Skeletal muscle tissue (tissue), 4 donors: Measurements from ENCODE around the gene NAALADL2. TPM values are rescaled to one million over a fixed set of nuclear protein-coding genes. Genes with fewer than 3 reads are reported as not detected.
A peak's percentile ranks its signal among the peaks of the same experiment; 100 is the strongest.

ENCODE experiments used
- H3K27ac ChIP-seq: one replicate; pipeline ENCODE4 v1.7.0; 2013; ENCODE audit warnings: mild to moderate bottlenecking, low read depth, low read length, inconsistent platforms
- H3K27me3 ChIP-seq, 3 donors: one replicate each; pipeline ENCODE4 v1.7.0; 2013; ENCODE audit warnings: low read length in 3 of 3; ENCODE audit not compliant: control insufficient read depth in 3 of 3, insufficient read depth in 3 of 3
- H3K36me3 ChIP-seq, 3 donors: one replicate each; pipeline ENCODE4 v1.7.0; 2013; ENCODE audit warnings: low read length in 3 of 3; ENCODE audit not compliant: control insufficient read depth in 3 of 3, insufficient read depth in 3 of 3
- H3K4me1 ChIP-seq, 3 donors: one replicate each; pipeline ENCODE4 v1.7.0; 2013; ENCODE audit warnings: low read length in 3 of 3, mild to moderate bottlenecking in 3 of 3; ENCODE audit not compliant: control insufficient read depth in 3 of 3, insufficient read depth in 3 of 3
- H3K4me3 ChIP-seq, 3 donors: one replicate each; pipeline ENCODE4 v1.7.0; 2013; ENCODE audit warnings: low read length in 3 of 3
- H3K9ac ChIP-seq, 3 donors: one replicate each; pipeline ENCODE4 v1.7.0; 2013; ENCODE audit warnings: low read length in 3 of 3, mild to moderate bottlenecking in 3 of 3, moderate library complexity in 2 of 3, low read depth in 1 of 3
- H3K9me3 ChIP-seq, 3 donors: one replicate each; pipeline ENCODE4 v1.7.0; 2013; ENCODE audit warnings: low read length in 3 of 3; ENCODE audit not compliant: control insufficient read depth in 3 of 3
- total RNA-seq: library from RNA; depleted of rRNA; stranded (reverse); fragments of >200 nt; gene quantifications from one replicate; pipeline ENCODE4 v1.2.3, GENCODE V29; 2014
- donor health status: Osteomylitis.

Gene NAALADL2
- total RNA-seq, 1 donor from 2014 or later: 17.7 TPM

- Histone ChIP-seq H3K4me3 (no peak overlapping the region), H3K4me1 (no peaks in the 10 kb centered on the region), H3K36me3 (no peaks in the 10 kb centered on the region), H3K9me3 (no peaks in the 10 kb centered on the region), H3K9ac (no peak overlapping the region), H3K27ac (no peak overlapping the region), H3K27me3 (no peaks in the 10 kb centered on the region)
These were observed 811.4 kb downstream of the NAALADL2 start for GRCh38 chr3:175670557-175670956.

- no peak overlapping the region for H3K27ac ChIP-seq
- H3K4me3 ChIP-seq: peak overlapping the region in 2 of 3 donors; percentile 41 to 49
- no peaks in the 10 kb centered on the region for H3K36me3 ChIP-seq
- H3K4me1 ChIP-seq: no peaks in the 10 kb centered on the region
- peak overlapping the region in 2 of 3 donors; percentile 9 to 13 for H3K9ac ChIP-seq
- no peaks in the 10 kb centered on the region for H3K27me3 ChIP-seq
- no peaks in the 10 kb centered on the region for H3K9me3 ChIP-seq
These were observed 813.1 kb downstream of the NAALADL2 start for GRCh38 chr3:175672119-175672689.

- no peaks in the 10 kb centered on the region for H3K9me3 ChIP-seq
- no peak overlapping the region for H3K9ac ChIP-seq
- H3K27ac ChIP-seq: no peak overlapping the region
- H3K4me1 ChIP-seq: no peaks in the 10 kb centered on the region
- no peaks in the 10 kb centered on the region for H3K36me3 ChIP-seq
- H3K27me3 ChIP-seq: no peaks in the 10 kb centered on the region
- no peak overlapping the region for H3K4me3 ChIP-seq
These were observed 820.4 kb downstream of the NAALADL2 start for GRCh38 chr3:175679568-175679967.

- H3K27me3 ChIP-seq: no peaks in the 10 kb centered on the region
- no peak overlapping the region for H3K4me3 ChIP-seq
- H3K36me3 ChIP-seq: no peaks in the 10 kb centered on the region
- H3K27ac ChIP-seq: no peak overlapping the region
- H3K4me1 ChIP-seq: no peaks in the 10 kb centered on the region
- no peak overlapping the region for H3K9ac ChIP-seq
- H3K9me3 ChIP-seq: no peaks in the 10 kb centered on the region
These were observed 833.1 kb downstream of the NAALADL2 start for GRCh38 chr3:175692256-175692655.

GRCh38 chr3:175695251-175695650 is 836.1 kb downstream of the NAALADL2 start:
- no peak overlapping the region for H3K4me3 ChIP-seq
- no peaks in the 10 kb centered on the region for H3K9me3 ChIP-seq
- no peaks in the 10 kb centered on the region for H3K4me1 ChIP-seq

GRCh38 chr3:175702956-175703355 is 843.8 kb downstream of the NAALADL2 start:
- Histone ChIP-seq H3K9ac (no peak overlapping the region), H3K9me3 (no peaks in the 10 kb centered on the region), H3K27ac (no peak overlapping the region), H3K27me3 (no peaks in the 10 kb centered on the region), H3K4me3 (no peak overlapping the region), H3K36me3 (no peaks in the 10 kb centered on the region), H3K4me1 (no peaks in the 10 kb centered on the region)

More at GRCh38 chr3:175695251-175695650, 836.1 kb downstream of the NAALADL2 start:
- Histone ChIP-seq H3K27me3 (no peaks in the 10 kb centered on the region), H3K36me3 (no peaks in the 10 kb centered on the region), H3K9ac (no peak overlapping the region), H3K27ac (no peak overlapping the region)

- no peak overlapping the region for H3K4me3 ChIP-seq
- H3K9me3 ChIP-seq: no peaks in the 10 kb centered on the region
- no peak overlapping the region for H3K9ac ChIP-seq
- no peaks in the 10 kb centered on the region for H3K27me3 ChIP-seq
- H3K36me3 ChIP-seq: no peaks in the 10 kb centered on the region
- no peak overlapping the region for H3K27ac ChIP-seq
- no peaks in the 10 kb centered on the region for H3K4me1 ChIP-seq
These were observed 845.4 kb downstream of the NAALADL2 start for GRCh38 chr3:175704366-175705055.

- Histone ChIP-seq H3K27ac (no peak overlapping the region), H3K9ac (no peak overlapping the region), H3K4me3 (no peak overlapping the region), H3K4me1 (no peaks in the 10 kb centered on the region), H3K36me3 (no peaks in the 10 kb centered on the region), H3K27me3 (no peaks in the 10 kb centered on the region), H3K9me3 (no peaks in the 10 kb centered on the region)
These were observed 854.1 kb downstream of the NAALADL2 start for GRCh38 chr3:175713268-175713667.

GRCh38 chr3:175716446-175716845 is 857.3 kb downstream of the NAALADL2 start:
- H3K9ac ChIP-seq: no peak overlapping the region
- no peak overlapping the region for H3K4me3 ChIP-seq
- no peaks in the 10 kb centered on the region for H3K27me3 ChIP-seq
- no peak overlapping the region for H3K27ac ChIP-seq
- H3K9me3 ChIP-seq: no peaks in the 10 kb centered on the region
- no peaks in the 10 kb centered on the region for H3K4me1 ChIP-seq
- no peaks in the 10 kb centered on the region for H3K36me3 ChIP-seq

- Histone ChIP-seq H3K27me3 (no peaks in the 10 kb centered on the region), H3K4me1 (no peaks in the 10 kb centered on the region), H3K9me3 (no peaks in the 10 kb centered on the region), H3K9ac (no peak overlapping the region), H3K36me3 (no peaks in the 10 kb centered on the region), H3K27ac (no peak overlapping the region), H3K4me3 (no peak overlapping the region)
These were observed 867.1 kb downstream of the NAALADL2 start for GRCh38 chr3:175726228-175726627.
